ENCODE measurements around the gene PER2. TPM values are rescaled to one million over a fixed set of nuclear protein-coding genes. Genes with fewer than 3 reads are reported as not detected.

The PER2 gene
- total and polyA plus RNA-seq, 4 donors: 5.5 to 9.9 (median 9.3) TPM

GRCh38 chr2:238289574-238289973 lies 1.2 kb upstream of the PER2 start:
- H3K27ac ChIP-seq (ENCODE audit: low read depth, low read length): peak overlapping the region; percentile 69
- H3K36me3 ChIP-seq (ENCODE audit: control insufficient read depth, insufficient read depth, low read length): no peaks in the 10 kb centered on the region
- H3K4me1 ChIP-seq (ENCODE audit: control insufficient read depth, insufficient read depth, low read length): peaks cover 49% of the 10 kb centered on the region
- peak overlapping the region; percentile 64 for H3K4me3 ChIP-seq (ENCODE audit: low read depth, low read length)
- H3K9me3 ChIP-seq (ENCODE audit: control insufficient read depth, insufficient read depth, low read length): no peaks in the 10 kb centered on the region
- WGBS (ENCODE audit: insufficient coverage): 22% methylated on average over 10 of the region's 13 CpGs
- DNase-seq (ENCODE audit: low read depth in 4 of 6, low spot score in 6 of 6): peak in 1 of 6 donors; percentile 11
- H3K27me3 ChIP-seq (ENCODE audit: control insufficient read depth, insufficient read depth, low read length): no peaks in the 10 kb centered on the region

GRCh38 chr2:238288650-238289573 lies 502 bp upstream of the PER2 start:
- Histone ChIP-seq H3K4me1 (ENCODE audit: control insufficient read depth, insufficient read depth, low read length) (peaks cover 56% of the 10 kb centered on the region), H3K27me3 (ENCODE audit: control insufficient read depth, insufficient read depth, low read length) (no peaks in the 10 kb centered on the region), H3K36me3 (ENCODE audit: control insufficient read depth, insufficient read depth, low read length) (no peaks in the 10 kb centered on the region), H3K9me3 (ENCODE audit: control insufficient read depth, insufficient read depth, low read length) (no peaks in the 10 kb centered on the region), H3K4me3 (ENCODE audit: low read depth, low read length) (peak overlapping the region; percentile 64), H3K27ac (ENCODE audit: low read depth, low read length) (peak overlapping the region; percentile 69)
- peak; percentile 95 to 100 (median 98) for DNase-seq (ENCODE audit: low read depth in 4 of 6, low spot score in 6 of 6)
- WGBS (ENCODE audit: insufficient coverage): under 1% methylated on average over 105 of the region's 108 CpGs

- no peak for DNase-seq (ENCODE audit: low read depth in 4 of 6, low spot score in 6 of 6)
- Histone ChIP-seq H3K27me3 (ENCODE audit: control insufficient read depth, insufficient read depth, low read length) (no peaks in the 10 kb centered on the region), H3K27ac (ENCODE audit: low read depth, low read length) (peak overlapping the region; percentile 84), H3K4me3 (ENCODE audit: low read depth, low read length) (peak overlapping the region; percentile 87), H3K9me3 (ENCODE audit: control insufficient read depth, insufficient read depth, low read length) (no peaks in the 10 kb centered on the region), H3K36me3 (ENCODE audit: control insufficient read depth, insufficient read depth, low read length) (peaks cover 11% of the 10 kb centered on the region), H3K4me1 (ENCODE audit: control insufficient read depth, insufficient read depth, low read length) (peaks cover 73% of the 10 kb centered on the region)
- WGBS (ENCODE audit: insufficient coverage): 37% methylated on average over 7 of the region's 11 CpGs
Observed at GRCh38 chr2:238286987-238287736, 1.2 kb downstream of the PER2 start.

GRCh38 chr2:238286551-238286950 lies 1.9 kb downstream of the PER2 start:
- DNase-seq (ENCODE audit: low read depth in 4 of 6, low spot score in 6 of 6): peak in 2 of 6 donors; percentile 43 to 54
- Histone ChIP-seq H3K36me3 (ENCODE audit: control insufficient read depth, insufficient read depth, low read length) (peaks cover 15% of the 10 kb centered on the region), H3K9me3 (ENCODE audit: control insufficient read depth, insufficient read depth, low read length) (no peaks in the 10 kb centered on the region), H3K27ac (ENCODE audit: low read depth, low read length) (peak overlapping the region; percentile 84), H3K4me3 (ENCODE audit: low read depth, low read length) (no peak overlapping the region), H3K27me3 (ENCODE audit: control insufficient read depth, insufficient read depth, low read length) (no peaks in the 10 kb centered on the region), H3K4me1 (ENCODE audit: control insufficient read depth, insufficient read depth, low read length) (peaks cover 78% of the 10 kb centered on the region)
- 32% methylated on average over 6 of the region's 7 CpGs for WGBS (ENCODE audit: insufficient coverage)

GRCh38 chr2:238286095-238286494 lies 2.3 kb downstream of the PER2 start:
- H3K4me1 ChIP-seq (ENCODE audit: control insufficient read depth, insufficient read depth, low read length): peaks cover 78% of the 10 kb centered on the region
- no peaks in the 10 kb centered on the region for H3K27me3 ChIP-seq (ENCODE audit: control insufficient read depth, insufficient read depth, low read length)
- peak overlapping the region; percentile 84 for H3K27ac ChIP-seq (ENCODE audit: low read depth, low read length)
- WGBS (ENCODE audit: insufficient coverage): 5% methylated on average over 6 of the region's 7 CpGs
- no peak overlapping the region for H3K4me3 ChIP-seq (ENCODE audit: low read depth, low read length)
- no peaks in the 10 kb centered on the region for H3K9me3 ChIP-seq (ENCODE audit: control insufficient read depth, insufficient read depth, low read length)
- H3K36me3 ChIP-seq (ENCODE audit: control insufficient read depth, insufficient read depth, low read length): peaks cover 15% of the 10 kb centered on the region
- no peak for DNase-seq (ENCODE audit: low read depth in 4 of 6, low spot score in 6 of 6)

- WGBS (ENCODE audit: insufficient coverage): 9% methylated on average over 6 of the region's 7 CpGs
Observed at GRCh38 chr2:238285653-238286082, 2.7 kb downstream of the PER2 start.

GRCh38 chr2:238284802-238285515 lies 3.5 kb downstream of the PER2 start:
- no peak for DNase-seq (ENCODE audit: low read depth in 4 of 6, low spot score in 6 of 6)
- 75% methylated on average over 7 of the region's 11 CpGs for WGBS (ENCODE audit: insufficient coverage)
- Histone ChIP-seq H3K4me1 (ENCODE audit: control insufficient read depth, insufficient read depth, low read length) (peaks cover 78% of the 10 kb centered on the region), H3K9me3 (ENCODE audit: control insufficient read depth, insufficient read depth, low read length) (no peaks in the 10 kb centered on the region), H3K27ac (ENCODE audit: low read depth, low read length) (peak overlapping the region; percentile 84), H3K27me3 (ENCODE audit: control insufficient read depth, insufficient read depth, low read length) (no peaks in the 10 kb centered on the region), H3K4me3 (ENCODE audit: low read depth, low read length) (no peak overlapping the region), H3K36me3 (ENCODE audit: control insufficient read depth, insufficient read depth, low read length) (peaks cover 17% of the 10 kb centered on the region)

More at GRCh38 chr2:238285653-238286082, 2.7 kb downstream of the PER2 start:
- Histone ChIP-seq H3K36me3 (ENCODE audit: control insufficient read depth, insufficient read depth, low read length) (peaks cover 15% of the 10 kb centered on the region), H3K4me1 (ENCODE audit: control insufficient read depth, insufficient read depth, low read length) (peaks cover 78% of the 10 kb centered on the region), H3K27me3 (ENCODE audit: control insufficient read depth, insufficient read depth, low read length) (no peaks in the 10 kb centered on the region), H3K27ac (ENCODE audit: low read depth, low read length) (peak overlapping the region; percentile 84), H3K9me3 (ENCODE audit: control insufficient read depth, insufficient read depth, low read length) (no peaks in the 10 kb centered on the region), H3K4me3 (ENCODE audit: low read depth, low read length) (no peak overlapping the region)
- DNase-seq (ENCODE audit: low read depth in 4 of 6, low spot score in 6 of 6): peak in 4 of 6 donors; percentile 61 to 88 (median 76)

- Histone ChIP-seq H3K4me1 (ENCODE audit: control insufficient read depth, insufficient read depth, low read length) (peaks cover 79% of the 10 kb centered on the region), H3K36me3 (ENCODE audit: control insufficient read depth, insufficient read depth, low read length) (peaks cover 21% of the 10 kb centered on the region), H3K27me3 (ENCODE audit: control insufficient read depth, insufficient read depth, low read length) (no peaks in the 10 kb centered on the region), H3K9me3 (ENCODE audit: control insufficient read depth, insufficient read depth, low read length) (no peaks in the 10 kb centered on the region), H3K4me3 (ENCODE audit: low read depth, low read length) (no peak overlapping the region), H3K27ac (ENCODE audit: low read depth, low read length) (no peak overlapping the region)
- 90% methylated on average over 15 of the region's 17 CpGs for WGBS (ENCODE audit: insufficient coverage)
- DNase-seq (ENCODE audit: low read depth in 4 of 6, low spot score in 6 of 6): peak in 1 of 6 donors; percentile 17
Observed at GRCh38 chr2:238282861-238283738, 5.3 kb downstream of the PER2 start.

Data from spinal cord (tissue), 10 donors.